ENCODE measurements around the gene PDE3B. TPM values are rescaled to one million over a fixed set of nuclear protein-coding genes. Genes with fewer than 3 reads are reported as not detected.

The PDE3B gene
- polyA plus RNA-seq, 1 of the 3 experiments (the other 2 are of a cell fraction), result 0.26 TPM

DNA sequence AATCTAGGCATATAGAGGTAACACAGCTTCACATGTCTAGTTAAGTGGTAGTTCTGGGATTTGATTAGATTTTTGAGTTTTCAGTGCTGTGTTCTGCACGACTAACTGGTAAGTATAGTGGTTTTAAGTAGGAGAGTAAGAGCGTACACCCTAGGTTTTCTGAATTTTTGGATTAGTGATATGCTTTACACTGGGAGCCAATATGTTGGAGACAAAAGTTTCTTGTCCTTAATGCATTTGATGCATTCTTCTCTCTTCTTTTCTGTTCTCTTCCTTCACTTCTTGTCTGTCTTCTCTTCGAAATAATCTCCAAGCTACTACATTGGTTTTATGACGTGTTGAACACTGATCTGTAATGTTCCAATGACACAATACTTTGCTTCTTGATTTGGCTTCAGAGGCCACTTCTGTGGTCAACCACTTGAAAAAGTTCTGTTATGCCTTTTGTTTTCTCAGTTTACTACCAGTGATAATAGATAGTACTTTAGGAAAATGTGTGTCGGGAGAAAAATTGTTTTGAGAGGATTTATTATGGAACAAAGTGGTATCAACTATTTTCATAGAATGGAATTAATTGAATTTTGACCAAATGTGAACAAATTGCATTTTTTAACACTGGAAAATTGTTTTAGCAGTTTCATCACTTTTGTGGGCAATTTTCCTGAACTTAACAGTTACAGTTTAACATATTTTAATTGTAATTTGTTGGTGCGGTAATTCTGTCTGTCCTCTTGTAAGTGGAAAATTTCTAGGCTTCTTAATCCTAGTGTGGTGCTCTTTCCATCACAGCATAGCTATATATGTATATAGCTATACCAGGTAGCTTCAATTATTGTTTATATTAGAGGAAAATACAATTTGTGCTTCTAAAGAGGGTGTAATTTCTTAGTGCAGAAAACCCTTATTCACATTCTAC lies 2.6 kb downstream of the PDE3B start (continued):
- TF ChIP-seq REST (IDR thresholded peaks at IDR 0.05; ENCODE audit: low read depth, low read length), result no peak
- no peak for TF ChIP-seq RAD21 (IDR thresholded peaks at IDR 0.05; ENCODE audit: low read length)

DNA sequence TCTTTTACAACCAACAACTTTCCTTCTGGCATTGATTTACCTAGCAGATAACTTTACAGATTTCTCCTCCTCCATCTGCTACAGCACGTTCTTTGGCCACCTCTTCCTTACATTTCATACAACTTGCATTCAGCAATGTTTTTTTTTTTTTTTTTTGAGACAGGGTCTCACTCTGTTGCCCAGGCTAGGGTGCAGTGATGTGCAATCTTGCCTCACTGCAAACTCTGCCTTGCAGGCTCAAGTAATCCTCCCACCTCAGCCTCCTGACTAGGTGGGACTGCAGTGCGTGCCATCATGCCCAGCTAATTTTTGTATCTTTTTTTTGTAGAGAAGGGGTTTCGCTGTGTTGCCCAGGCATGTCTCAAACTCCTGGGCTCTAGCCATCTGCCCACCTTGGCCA lies 6.5 kb downstream of the PDE3B start:
- no peaks in the 10 kb centered on the region for H3K9me2 ChIP-seq
- H4K20me1 ChIP-seq (ENCODE audit: insufficient read depth), result no peaks in the 10 kb centered on the region
- H2AFZ ChIP-seq (ENCODE audit: low read depth), result no peak overlapping the region
- CTCF ChIA-PET, result interaction anchor here (1.0 kb wide), 1 partner anchor 257 kb away, joined by 3 read pairs; no protein-coding TSS in a partner anchor
- no peak overlapping the region for H3K9ac ChIP-seq
- H3K4me2 ChIP-seq, result no peak overlapping the region
- no peak overlapping the region for H3K27ac ChIP-seq (ENCODE audit: low read depth in 2 of 2, low read length in 1 of 2)
- no peaks in the 10 kb centered on the region for H3K36me3 ChIP-seq (replicated peaks in 1 of 2; ENCODE audit: control insufficient read depth in 1 of 2, insufficient read depth in 2 of 2, low read length in 1 of 2)
- DNase-seq, result no peak
- 78% methylated on average over 3 of the region's 3 CpGs for WGBS (ENCODE audit: low lambda C conversion rate)
- H3K4me1 ChIP-seq (ENCODE audit: control insufficient read depth in 1 of 2, insufficient read depth in 2 of 2, low read depth in 1 of 2, low read length in 1 of 2), result peaks cover 0 to 10% of the 10 kb centered on the region in 2 experiments; a peak in 1 of 4 replicates
- no peaks in the 10 kb centered on the region for H3F3A ChIP-seq (replicated peaks; ENCODE audit: insufficient read depth)
- no peak overlapping the region for H3K4me3 ChIP-seq (ENCODE audit: low read depth in 2 of 2, low read length in 1 of 2)
- no peaks in the 10 kb centered on the region for H3K79me2 ChIP-seq (ENCODE audit: insufficient read depth)
- POLR2A ChIA-PET, result no interaction called here
- no peaks in the 10 kb centered on the region for H3K9me3 ChIP-seq
- TF ChIP-seq REST (IDR thresholded peaks at IDR 0.05; ENCODE audit: low read depth, low read length), result no peak
- TF ChIP-seq RAD21 (IDR thresholded peaks at IDR 0.05; ENCODE audit: low read length), result no peak
- TF ChIP-seq TCF12 (IDR thresholded peaks at IDR 0.05), result no peak
- no peak for TF ChIP-seq YY1 (IDR thresholded peaks at IDR 0.05; ENCODE audit: low read depth)
- no peak for TF ChIP-seq ELF1 (IDR thresholded peaks at IDR 0.05)
- no peak for TF ChIP-seq PBX3 (IDR thresholded peaks at IDR 0.05)
- TF ChIP-seq TEAD4 (IDR thresholded peaks at IDR 0.05; ENCODE audit: borderline replicate concordance, insufficient read depth), result no peak
- no peak for TF ChIP-seq USF2 (IDR thresholded peaks at IDR 0.05; ENCODE audit: borderline replicate concordance, low read depth, low read length)
- no peak for TF ChIP-seq RXRA (IDR thresholded peaks at IDR 0.05; ENCODE audit: borderline replicate concordance, low read depth)
- TF ChIP-seq NRF1 (IDR thresholded peaks at IDR 0.05; ENCODE audit: low read depth, low read length), result no peak
- no peak for TF ChIP-seq RFX5 (IDR thresholded peaks at IDR 0.05; ENCODE audit: low read length)
- TF ChIP-seq GATA2 (CRISPR knock-in tag; IDR thresholded peaks at IDR 0.05), result no peak
- no peak for TF ChIP-seq GABPA (IDR thresholded peaks at IDR 0.05; ENCODE audit: low read depth)
- TF ChIP-seq, protein P1, sequence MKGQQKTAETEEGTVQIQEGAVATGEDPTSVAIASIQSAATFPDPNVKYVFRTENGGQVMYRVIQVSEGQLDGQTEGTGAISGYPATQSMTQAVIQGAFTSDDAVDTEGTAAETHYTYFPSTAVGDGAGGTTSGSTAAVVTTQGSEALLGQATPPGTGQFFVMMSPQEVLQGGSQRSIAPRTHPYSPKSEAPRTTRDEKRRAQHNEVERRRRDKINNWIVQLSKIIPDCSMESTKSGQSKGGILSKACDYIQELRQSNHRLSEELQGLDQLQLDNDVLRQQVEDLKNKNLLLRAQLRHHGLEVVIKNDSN (IDR thresholded peaks at IDR 0.05; ENCODE audit: borderline replicate concordance, low read depth), result no peak
- TF ChIP-seq POLR2AphosphoS5 (IDR thresholded peaks at IDR 0.05; ENCODE audit: low read depth, low read length), result no peak
- no peaks in the 10 kb centered on the region for H3K27me3 ChIP-seq (ENCODE audit: insufficient read depth)

All from SK-N-SH (cell line).